Nephron progenitor cell (in vitro differentiated cells): ENCODE data around the gene SMIM26.
"Not testable (repeated sequence)": the region's sequence is repeated elsewhere in the genome, so short reads cannot be mapped to it uniquely, and the experiment has no call there.

Experiments used
- DNase-seq: peaks from one replicate; pipeline ENCODE4 v3.0.0; 2021
- H3K27ac Mint-ChIP-seq: 2 replicates; pipeline ENCODE4 v1.8.0; 2021; ENCODE audit warnings: mild to moderate bottlenecking, moderate library complexity, mixed read lengths
- H3K27me3 Mint-ChIP-seq: 2 replicates; pipeline ENCODE4 v1.8.0; 2021; ENCODE audit warnings: mild to moderate bottlenecking, low read depth, mixed read lengths; ENCODE audit not compliant: poor library complexity
- H3K36me3 Mint-ChIP-seq: 2 replicates; pipeline ENCODE4 v1.8.0; 2021; ENCODE audit warnings: low read depth, mixed read lengths
- H3K4me1 Mint-ChIP-seq: 2 replicates; pipeline ENCODE4 v1.8.0; 2021; ENCODE audit warnings: mixed read lengths
- H3K4me3 Mint-ChIP-seq: 2 replicates; pipeline ENCODE4 v1.8.0; 2021; ENCODE audit warnings: mild to moderate bottlenecking, moderate library complexity, mixed read lengths
- H3K9me3 Mint-ChIP-seq: 2 replicates; pipeline ENCODE4 v1.8.0; 2021; ENCODE audit warnings: mild to moderate bottlenecking, moderate library complexity, mixed read lengths
- CTCF ChIP-seq: fragments of 200-600 bp; sonication (generic); IDR thresholded peaks from 2 replicates; pipeline ENCODE4 v1.5.0; 2021; ENCODE audit warnings: antibody characterized with exemption

SMIM26 gene, protein sequence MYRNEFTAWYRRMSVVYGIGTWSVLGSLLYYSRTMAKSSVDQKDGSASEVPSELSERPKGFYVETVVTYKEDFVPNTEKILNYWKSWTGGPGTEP

GRCh38 chr20:18566892-18567738 is at the start of gene SMIM26:
SMIM26 (plus strand) TSS chr20:18567432; CDS start chr20:18567479, 47 bp downstream.
- H3K27me3 Mint-ChIP-seq = peaks cover 7% of the 10 kb centered on the region
- H3K4me3 Mint-ChIP-seq = peak within 1 kb of the TSS; percentile 92
- no peaks in the 10 kb centered on the region for H3K9me3 Mint-ChIP-seq
- H3K4me1 Mint-ChIP-seq = peaks cover 26% of the 10 kb centered on the region
- peak within 1 kb of the TSS; percentile 85 for H3K27ac Mint-ChIP-seq
- peaks cover 40% of the 10 kb centered on the region for H3K36me3 Mint-ChIP-seq
- peak; percentile 83 for DNase-seq
- TF ChIP-seq CTCF = no peak

DNA sequence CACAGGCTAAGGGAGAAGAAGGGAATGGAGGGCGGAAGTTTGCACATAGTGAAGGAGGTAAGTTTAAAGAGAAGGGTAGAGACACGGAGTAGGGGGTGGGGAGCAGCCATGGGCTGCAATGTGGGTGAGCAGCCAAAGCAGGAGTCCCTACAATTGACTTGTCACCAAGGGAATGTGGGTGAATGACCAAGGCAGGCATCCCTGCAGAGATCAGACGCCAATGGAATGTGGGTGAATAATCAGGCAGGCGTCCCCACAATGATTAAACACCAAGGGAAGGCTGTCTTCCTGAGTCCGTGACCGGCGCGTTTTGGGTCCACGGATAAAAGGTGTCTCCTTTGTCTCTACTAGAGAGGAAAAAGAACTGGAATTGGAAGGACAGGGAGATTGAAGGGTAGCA is 45.2 kb upstream of the SMIM26 start:
- H3K4me1 Mint-ChIP-seq, H3K27me3 Mint-ChIP-seq, DNase-seq, H3K9me3 Mint-ChIP-seq, H3K4me3 Mint-ChIP-seq, H3K27ac Mint-ChIP-seq: not testable (repeated sequence)
- peaks cover 29% of the 10 kb centered on the region for H3K36me3 Mint-ChIP-seq

GRCh38 chr20:18523066-18523465 is 44.2 kb upstream of the SMIM26 start:
- DNase-seq = no peak
- H3K27ac Mint-ChIP-seq = no peak overlapping the region
- H3K4me3 Mint-ChIP-seq = no peak overlapping the region
- no peaks in the 10 kb centered on the region for H3K4me1 Mint-ChIP-seq
- peaks cover 34% of the 10 kb centered on the region for H3K36me3 Mint-ChIP-seq
- TF ChIP-seq CTCF = no peak
- H3K27me3 Mint-ChIP-seq = no peaks in the 10 kb centered on the region
- H3K9me3 Mint-ChIP-seq = no peaks in the 10 kb centered on the region

GRCh38 chr20:18524646-18525045 is 42.6 kb upstream of the SMIM26 start:
- no peak for TF ChIP-seq CTCF
- no peaks in the 10 kb centered on the region for H3K4me1 Mint-ChIP-seq
- DNase-seq = no peak
- no peaks in the 10 kb centered on the region for H3K27me3 Mint-ChIP-seq
- no peak overlapping the region for H3K27ac Mint-ChIP-seq
- H3K9me3 Mint-ChIP-seq = no peaks in the 10 kb centered on the region
- H3K36me3 Mint-ChIP-seq = peaks cover 49% of the 10 kb centered on the region
- H3K4me3 Mint-ChIP-seq = no peak overlapping the region

- H3K36me3 Mint-ChIP-seq = peaks cover 62% of the 10 kb centered on the region
- H3K27me3 Mint-ChIP-seq, DNase-seq, H3K4me3 Mint-ChIP-seq, H3K27ac Mint-ChIP-seq, H3K4me1 Mint-ChIP-seq, H3K9me3 Mint-ChIP-seq: not testable (repeated sequence)
These were observed 40.5 kb upstream of the SMIM26 start for GRCh38 chr20:18526761-18527160.

- peaks cover 67% of the 10 kb centered on the region for H3K36me3 Mint-ChIP-seq
- TF ChIP-seq CTCF = no peak
- H3K4me3 Mint-ChIP-seq = no peak overlapping the region
- DNase-seq = no peak
- no peak overlapping the region for H3K27ac Mint-ChIP-seq
- H3K4me1 Mint-ChIP-seq = no peaks in the 10 kb centered on the region
- H3K27me3 Mint-ChIP-seq = no peaks in the 10 kb centered on the region
- H3K9me3 Mint-ChIP-seq = no peaks in the 10 kb centered on the region
These were observed 39.9 kb upstream of the SMIM26 start for GRCh38 chr20:18527339-18527738.

DNA sequence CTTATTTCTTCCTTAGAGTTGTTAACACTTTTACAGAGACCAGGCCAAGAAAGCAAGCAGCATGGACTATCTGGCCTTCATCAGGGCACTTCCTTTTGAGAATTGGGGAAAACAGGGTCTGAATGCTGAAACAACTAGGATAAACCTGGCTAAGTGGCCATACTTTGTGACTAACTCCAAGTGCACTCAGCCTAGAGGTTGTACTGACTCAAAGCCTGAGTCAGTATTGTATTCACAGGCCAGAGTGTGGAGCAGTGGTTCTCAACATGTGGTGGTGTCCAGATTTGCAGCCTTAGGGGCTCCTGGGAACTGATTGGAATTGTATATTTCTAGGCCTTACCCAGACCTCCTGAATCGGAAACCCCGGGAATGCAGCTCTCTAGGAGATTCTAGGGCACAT is 39.4 kb upstream of the SMIM26 start:
- H3K36me3 Mint-ChIP-seq = peaks cover 72% of the 10 kb centered on the region
- no peaks in the 10 kb centered on the region for H3K9me3 Mint-ChIP-seq
- DNase-seq = no peak
- no peak for TF ChIP-seq CTCF
- H3K4me1 Mint-ChIP-seq = no peaks in the 10 kb centered on the region
- H3K27ac Mint-ChIP-seq = no peak overlapping the region
- no peaks in the 10 kb centered on the region for H3K27me3 Mint-ChIP-seq
- no peak overlapping the region for H3K4me3 Mint-ChIP-seq
